Fibroblast of skin of right biceps (primary cell): ENCODE results near the gene KSR2.
A peak's percentile ranks its signal among the peaks of the same experiment; 100 is the strongest.

ENCODE experiments used
- DNase-seq: peaks from one replicate; pipeline ENCODE4 v3.0.0-alpha.2; 2013

Gene KSR2

GRCh38 chr12:117603316-117604113 is 365.3 kb downstream of the KSR2 start:
- no peak for DNase-seq

GRCh38 chr12:117599849-117600248 is 368.9 kb downstream of the KSR2 start:
- DNase-seq: no peak

- peak; percentile 33 for DNase-seq
These were observed 371.8 kb downstream of the KSR2 start for GRCh38 chr12:117596968-117597367.

DNA sequence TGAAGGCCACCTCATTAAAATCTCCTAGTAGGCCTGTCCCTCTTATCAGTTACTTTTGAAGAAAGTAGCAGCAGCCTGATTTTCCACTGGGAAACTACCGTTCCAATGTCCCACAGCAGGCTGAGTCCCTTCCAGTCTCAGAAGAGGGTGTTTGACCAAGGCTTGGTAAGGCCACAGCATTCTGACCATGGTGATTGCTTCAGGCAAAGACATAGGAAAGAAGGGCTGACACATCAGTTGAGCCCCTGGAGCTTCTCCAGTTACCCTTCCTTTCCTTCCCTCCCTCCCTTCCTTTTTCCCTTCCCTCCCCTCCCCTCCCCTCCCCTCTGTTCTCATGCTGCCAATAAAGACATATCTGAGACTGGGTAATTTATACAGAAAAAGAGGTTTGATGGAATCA is 373.0 kb downstream of the KSR2 start:
- no peak for DNase-seq

DNA sequence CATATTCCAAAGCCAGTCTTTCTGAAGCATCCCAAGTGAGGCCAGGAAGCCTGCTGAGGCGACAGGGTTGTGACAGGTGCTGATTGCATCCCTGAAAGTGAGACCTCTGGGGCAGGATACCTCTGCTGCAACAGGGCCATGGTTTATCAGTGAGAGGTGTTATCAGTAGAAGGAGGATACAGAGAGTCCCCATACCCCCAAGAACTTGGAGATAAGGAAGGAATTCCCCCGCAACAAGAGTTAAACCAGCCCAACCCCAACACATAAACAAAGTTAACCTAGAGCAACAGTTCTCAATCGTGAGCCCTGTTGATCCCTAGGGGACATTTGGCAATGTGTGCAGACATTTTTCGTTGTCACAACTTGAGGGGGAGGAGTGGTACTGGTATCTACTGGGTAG is 374.3 kb downstream of the KSR2 start:
- no peak for DNase-seq

DNA sequence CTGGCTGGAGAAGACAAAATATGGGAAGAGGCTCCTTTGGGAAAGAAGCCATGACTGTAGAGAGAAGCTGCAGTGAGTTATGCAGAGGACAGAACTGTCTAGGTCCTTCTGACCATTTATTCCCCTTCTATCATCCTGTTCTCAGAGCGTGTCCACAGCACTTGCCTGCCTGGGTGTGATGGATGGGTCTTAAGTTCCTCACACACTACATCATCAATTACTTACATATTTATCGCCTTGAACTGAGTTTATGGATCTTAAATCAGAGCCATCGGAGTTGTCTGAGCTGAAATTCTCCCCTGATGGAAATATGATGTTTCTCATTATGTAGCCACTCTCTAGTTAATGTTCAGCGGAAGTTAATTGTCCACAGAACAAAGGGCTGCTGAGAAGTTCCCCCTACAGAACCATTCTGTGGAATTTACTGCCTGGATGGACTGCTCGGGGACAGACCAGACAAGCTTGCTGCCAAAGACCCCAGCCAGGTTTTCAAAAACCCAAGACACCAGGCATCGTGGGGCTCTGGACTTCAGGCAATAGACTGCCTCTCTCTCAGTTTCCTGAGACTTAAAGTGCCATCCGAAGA is 374.9 kb downstream of the KSR2 start:
- DNase-seq: peak; percentile 50

DNA sequence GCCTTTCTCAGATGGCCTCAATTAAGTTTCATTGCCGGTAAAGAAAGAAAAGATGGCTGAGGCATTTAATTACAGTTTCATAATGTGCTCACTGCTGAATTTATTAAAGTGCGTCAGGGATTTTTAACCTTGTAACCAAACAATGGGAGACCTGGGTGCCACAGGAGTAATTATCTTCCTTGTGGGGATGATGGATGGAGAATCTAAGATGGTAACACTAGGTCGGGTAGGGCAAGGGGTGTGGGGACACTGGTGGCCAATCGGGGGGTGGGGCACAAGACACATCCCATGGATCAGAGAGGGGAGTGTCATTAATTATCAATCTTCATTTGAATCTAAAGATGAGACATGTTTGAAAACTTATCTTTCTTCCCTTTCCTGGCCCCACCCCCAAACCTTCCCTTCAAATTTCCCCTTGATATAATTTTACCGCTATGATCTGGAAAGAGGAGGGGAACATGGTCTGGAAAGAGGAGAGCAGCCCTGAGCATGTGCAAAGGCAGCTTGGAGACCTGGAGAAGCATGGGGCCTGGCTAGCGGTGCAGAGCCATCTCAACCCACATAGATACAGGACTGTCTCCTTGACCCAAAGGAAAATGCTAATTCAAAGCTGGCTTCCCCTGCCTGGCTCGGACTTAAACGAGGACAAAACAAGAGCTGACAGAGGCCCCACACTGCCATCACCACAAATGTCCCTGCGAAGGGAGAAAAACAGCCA is 376.0 kb downstream of the KSR2 start:
- DNase-seq: peak; percentile 10

GRCh38 chr12:117590999-117591398 is 377.8 kb downstream of the KSR2 start:
- peak; percentile 21 for DNase-seq

- no peak for DNase-seq
These were observed 378.4 kb downstream of the KSR2 start for GRCh38 chr12:117590386-117590785.

GRCh38 chr12:117589021-117589420 is 379.8 kb downstream of the KSR2 start:
- no peak for DNase-seq

DNA sequence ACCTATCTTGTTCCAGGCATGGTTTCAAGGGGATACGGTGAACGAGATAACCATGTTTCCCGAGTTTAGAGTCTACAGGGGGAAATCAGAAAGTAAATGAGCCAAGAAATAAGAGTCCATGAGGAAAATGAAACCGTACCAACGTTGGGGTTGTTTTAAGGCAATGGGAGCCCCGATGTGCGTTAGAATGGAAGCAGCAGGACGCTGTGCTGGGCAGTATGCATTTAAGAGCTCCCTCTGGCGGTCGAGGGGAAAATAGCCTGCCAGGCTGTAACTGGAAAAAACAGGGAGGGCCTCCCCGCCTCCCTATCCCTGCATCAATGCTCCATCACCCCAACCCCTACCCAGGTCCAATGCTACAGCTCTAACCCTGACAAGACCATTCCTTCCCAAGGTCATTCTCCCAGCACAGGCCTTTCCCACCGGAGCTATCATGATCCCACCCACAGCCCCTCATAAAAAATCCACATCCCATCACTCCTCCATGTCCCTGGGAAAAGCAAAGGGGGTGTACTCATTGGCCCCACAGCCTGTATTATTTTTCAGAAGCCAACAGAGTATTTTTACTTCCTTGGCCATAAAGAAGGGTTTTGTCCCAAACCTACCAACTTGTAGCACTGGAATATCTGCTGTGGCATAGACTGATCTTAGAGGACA is 381.0 kb downstream of the KSR2 start:
- DNase-seq: peak; percentile 36

DNA sequence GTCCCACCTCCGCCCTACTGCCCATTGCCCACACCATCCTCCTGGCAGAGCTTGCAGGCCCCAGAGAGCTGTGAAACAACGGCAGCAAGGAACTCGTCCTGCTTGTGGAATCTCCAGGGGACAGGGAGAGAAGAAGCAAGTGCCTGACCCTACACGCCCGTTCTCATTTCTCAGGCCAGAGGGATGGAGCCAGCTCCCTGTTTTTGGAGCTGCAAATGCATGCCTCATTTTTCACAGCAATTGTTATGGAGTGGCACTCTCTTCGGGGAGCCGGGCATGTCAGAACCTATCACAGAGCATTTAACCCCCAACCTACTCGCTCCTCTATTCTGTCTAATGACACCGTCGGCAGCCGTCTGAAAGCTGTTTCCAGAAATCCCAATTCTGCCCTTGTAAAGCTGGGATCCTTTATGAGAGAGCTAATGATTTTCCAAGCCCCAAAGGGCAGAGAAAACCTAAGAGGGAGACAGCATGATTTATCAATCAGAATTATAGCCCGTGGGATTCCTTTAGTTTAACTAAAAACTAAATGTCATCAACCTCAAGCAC is 385.0 kb downstream of the KSR2 start:
- no peak for DNase-seq

GRCh38 chr12:117583092-117583491 is 385.7 kb downstream of the KSR2 start:
- DNase-seq: no peak

- peak; percentile 22 for DNase-seq
These were observed 386.5 kb downstream of the KSR2 start for GRCh38 chr12:117582135-117582784.

GRCh38 chr12:117580718-117581062 is 388.1 kb downstream of the KSR2 start:
- DNase-seq: peak; percentile 48

- DNase-seq: no peak
These were observed 388.6 kb downstream of the KSR2 start for GRCh38 chr12:117580015-117580717.

- no peak for DNase-seq
These were observed 391.6 kb downstream of the KSR2 start for GRCh38 chr12:117577122-117577657.

GRCh38 chr12:117576053-117576452 is 392.7 kb downstream of the KSR2 start:
- no peak for DNase-seq

GRCh38 chr12:117574655-117575054 is 394.1 kb downstream of the KSR2 start:
- no peak for DNase-seq

DNA sequence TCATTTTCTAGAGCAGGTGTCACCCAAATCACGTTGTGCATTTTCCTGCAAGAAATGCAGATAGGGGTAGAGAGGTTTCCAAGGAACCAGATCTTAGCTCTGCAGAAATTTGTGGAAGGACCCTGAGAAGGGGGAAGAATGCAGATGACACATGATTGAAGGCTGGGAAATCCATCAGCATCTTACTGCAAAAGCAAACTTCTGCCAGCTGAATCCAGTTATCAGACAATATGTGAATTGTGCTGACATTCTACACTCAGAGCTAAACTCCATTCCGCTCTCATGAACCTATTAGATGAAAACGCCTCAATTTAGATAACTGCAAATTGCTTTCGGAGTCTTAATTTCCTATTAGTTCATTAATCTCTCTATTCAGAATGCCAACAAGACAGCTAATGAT is 396.0 kb downstream of the KSR2 start:
- no peak for DNase-seq

GRCh38 chr12:117571321-117571720 is 397.5 kb downstream of the KSR2 start:
- DNase-seq: no peak

GRCh38 chr12:117570608-117571007 is 398.2 kb downstream of the KSR2 start:
- DNase-seq: no peak
